Progenitor cell of endocrine pancreas (in vitro differentiated cells): ENCODE measurements around the gene RMP24. TPM values are rescaled to one million over a fixed set of nuclear protein-coding genes. Genes with fewer than 3 reads are reported as not detected.
"Not testable (repeated sequence)": the region's sequence is repeated elsewhere in the genome, so short reads cannot be mapped to it uniquely, and the experiment has no call there.

ENCODE experiments used
- DNase-seq: peaks from one replicate; pipeline ENCODE4 v3.0.0; 2021; ENCODE audit warnings: low spot score; ENCODE audit not compliant: unreplicated experiment
- H3K27ac Mint-ChIP-seq: 2 replicates; pipeline ENCODE4 v1.8.0; 2021; ENCODE audit warnings: mild to moderate bottlenecking, moderate library complexity, mixed read lengths
- H3K27me3 Mint-ChIP-seq: 2 replicates; pipeline ENCODE4 v1.8.0; 2021; ENCODE audit warnings: mixed read lengths
- H3K36me3 Mint-ChIP-seq: 2 replicates; pipeline ENCODE4 v1.8.0; 2022; ENCODE audit warnings: mixed read lengths; ENCODE audit not compliant: insufficient read depth
- H3K4me1 Mint-ChIP-seq: 2 replicates; pipeline ENCODE4 v1.8.0; 2021; ENCODE audit warnings: low read depth, mixed read lengths
- H3K4me3 Mint-ChIP-seq: 2 replicates; pipeline ENCODE4 v1.8.0; 2021; ENCODE audit warnings: low read depth, mild to moderate bottlenecking, moderate library complexity, mixed read lengths
- H3K9me3 Mint-ChIP-seq: 2 replicates; pipeline ENCODE4 v1.8.0; 2021; ENCODE audit warnings: low read depth, mixed read lengths
- microRNA-seq: library from miRNA; unstranded; fragments of <30 nt; microRNA quantifications from one replicate; pipeline ENCODE4 v1.1.0, GENCODE V29; 2020; ENCODE audit warnings: borderline number of aligned reads; ENCODE audit not compliant: unreplicated experiment
- total RNA-seq: library from RNA; stranded (reverse); gene quantifications from 2 replicates; pipeline ENCODE4 v1.2.1, GENCODE V29; 2021
- TF ChIP-seq, protein P1 (sequence below): fragments of 200-600 bp; sonication (generic); IDR thresholded peaks from one replicate; pipeline ENCODE4 v1.5.0; 2021; ENCODE audit warnings: antibody characterized with exemption, mild to moderate bottlenecking; ENCODE audit not compliant: unreplicated experiment

The RMP24 gene

DNA sequence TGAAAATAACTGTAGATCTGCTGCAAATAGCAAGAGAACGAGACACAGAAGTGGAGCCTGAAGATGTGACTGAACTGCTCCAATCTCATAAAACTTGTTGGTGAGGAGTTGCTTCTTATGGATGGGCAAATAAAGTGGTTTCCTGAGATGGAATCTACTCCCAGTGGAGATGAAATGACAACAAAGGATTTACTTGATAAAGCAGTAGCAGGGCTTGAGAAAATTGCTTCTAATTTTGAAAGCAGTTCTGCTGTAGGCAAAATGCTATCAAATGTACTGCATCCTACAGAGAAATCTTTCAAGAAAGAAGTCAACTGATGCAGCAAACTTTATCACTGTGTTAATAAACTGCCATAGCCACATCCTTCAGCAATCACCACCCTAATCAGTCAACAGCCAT lies 50.9 kb downstream of the RMP24 start:
- H3K27ac Mint-ChIP-seq = no peak overlapping the region
- no peak for DNase-seq
- TF ChIP-seq, protein P1, sequence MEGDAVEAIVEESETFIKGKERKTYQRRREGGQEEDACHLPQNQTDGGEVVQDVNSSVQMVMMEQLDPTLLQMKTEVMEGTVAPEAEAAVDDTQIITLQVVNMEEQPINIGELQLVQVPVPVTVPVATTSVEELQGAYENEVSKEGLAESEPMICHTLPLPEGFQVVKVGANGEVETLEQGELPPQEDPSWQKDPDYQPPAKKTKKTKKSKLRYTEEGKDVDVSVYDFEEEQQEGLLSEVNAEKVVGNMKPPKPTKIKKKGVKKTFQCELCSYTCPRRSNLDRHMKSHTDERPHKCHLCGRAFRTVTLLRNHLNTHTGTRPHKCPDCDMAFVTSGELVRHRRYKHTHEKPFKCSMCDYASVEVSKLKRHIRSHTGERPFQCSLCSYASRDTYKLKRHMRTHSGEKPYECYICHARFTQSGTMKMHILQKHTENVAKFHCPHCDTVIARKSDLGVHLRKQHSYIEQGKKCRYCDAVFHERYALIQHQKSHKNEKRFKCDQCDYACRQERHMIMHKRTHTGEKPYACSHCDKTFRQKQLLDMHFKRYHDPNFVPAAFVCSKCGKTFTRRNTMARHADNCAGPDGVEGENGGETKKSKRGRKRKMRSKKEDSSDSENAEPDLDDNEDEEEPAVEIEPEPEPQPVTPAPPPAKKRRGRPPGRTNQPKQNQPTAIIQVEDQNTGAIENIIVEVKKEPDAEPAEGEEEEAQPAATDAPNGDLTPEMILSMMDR = no peak
- H3K4me1 Mint-ChIP-seq = peaks cover 3% of the 10 kb centered on the region
- no peak overlapping the region for H3K4me3 Mint-ChIP-seq
- H3K27me3 Mint-ChIP-seq = no peaks in the 10 kb centered on the region
- no peaks in the 10 kb centered on the region for H3K9me3 Mint-ChIP-seq
- H3K36me3 Mint-ChIP-seq = peaks cover 24% of the 10 kb centered on the region

DNA sequence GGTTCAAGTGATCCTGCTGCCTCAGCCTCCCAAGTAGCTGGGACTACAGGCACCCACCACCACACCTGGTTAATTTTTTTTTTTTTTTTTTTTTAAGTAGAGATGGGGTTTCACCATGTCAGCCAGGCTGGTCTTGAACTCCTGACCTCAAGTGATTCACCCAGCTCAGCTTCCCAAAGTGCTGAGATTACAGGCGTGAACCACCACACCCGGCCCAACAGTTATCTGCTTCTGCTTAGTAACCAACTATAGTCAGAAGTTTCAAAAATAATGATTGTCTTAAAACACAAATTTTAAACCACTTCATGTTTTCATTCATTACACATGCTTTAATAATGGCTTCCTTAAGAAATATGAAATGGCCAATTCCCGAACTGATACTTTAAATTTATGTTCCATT lies 51.8 kb downstream of the RMP24 start:
- peaks cover 27% of the 10 kb centered on the region for H3K36me3 Mint-ChIP-seq
- not testable (repeated sequence) for H3K27ac Mint-ChIP-seq, H3K4me1 Mint-ChIP-seq, H3K4me3 Mint-ChIP-seq, DNase-seq, H3K9me3 Mint-ChIP-seq, H3K27me3 Mint-ChIP-seq

DNA sequence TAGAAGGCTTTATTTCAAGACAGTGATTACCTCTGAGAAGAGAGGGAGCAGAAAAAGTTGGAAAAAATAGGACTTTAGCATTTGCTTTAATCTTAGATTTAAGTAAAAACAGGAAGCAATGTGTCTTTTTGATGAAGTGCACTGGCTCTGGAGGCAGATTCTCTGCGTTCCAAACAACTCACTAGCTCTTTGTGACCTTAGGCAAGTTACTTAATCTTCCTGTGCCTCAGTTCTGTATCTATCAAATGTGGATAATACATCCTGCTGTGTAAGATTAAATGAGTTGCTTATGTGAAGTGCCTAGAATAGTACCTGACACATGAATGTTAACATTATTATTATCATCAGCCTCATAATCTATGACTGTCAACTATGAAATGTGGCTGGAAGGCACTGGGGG lies 52.5 kb downstream of the RMP24 start:
- H3K4me1 Mint-ChIP-seq = peaks cover 11% of the 10 kb centered on the region
- H3K27me3 Mint-ChIP-seq = no peaks in the 10 kb centered on the region
- H3K4me3 Mint-ChIP-seq = no peak overlapping the region
- no peak for DNase-seq
- peak overlapping the region; percentile 35 for H3K27ac Mint-ChIP-seq
- no peaks in the 10 kb centered on the region for H3K9me3 Mint-ChIP-seq
- peaks cover 30% of the 10 kb centered on the region for H3K36me3 Mint-ChIP-seq
- TF ChIP-seq, protein P1 = no peak

DNA sequence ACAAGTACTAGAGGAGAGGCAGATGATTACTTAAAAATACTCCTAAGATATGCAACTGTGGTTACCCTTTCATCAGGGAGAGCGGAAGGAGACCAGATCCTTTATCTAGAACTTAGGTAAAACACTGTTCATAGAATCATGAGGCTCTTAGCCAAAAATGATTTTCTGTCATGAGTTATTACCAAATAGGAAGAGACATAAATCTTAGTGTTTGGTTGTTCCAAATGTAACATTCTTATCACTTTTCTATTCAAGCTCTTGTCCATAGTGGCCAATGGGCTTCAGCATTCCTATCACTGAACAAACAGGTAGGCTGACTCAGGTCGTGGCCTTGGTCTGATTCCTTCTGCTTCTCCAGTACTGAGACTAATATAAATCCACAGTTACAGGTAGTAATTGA lies 56.4 kb downstream of the RMP24 start:
- DNase-seq = no peak
- Mint-ChIP-seq H3K27ac (peak overlapping the region; percentile 52), H3K4me1 (peaks cover 20% of the 10 kb centered on the region), H3K9me3 (no peaks in the 10 kb centered on the region), H3K36me3 (peaks cover 45% of the 10 kb centered on the region), H3K27me3 (no peaks in the 10 kb centered on the region), H3K4me3 (peak overlapping the region; percentile 17)
- TF ChIP-seq, protein P1 = no peak

Small RNA genes within 50 kb of the gene (microRNA-seq; reads per million reads assigned to microRNA genes)
- gene MIR3929 = not detected

Other genes with a start within 250 kb of the RMP24 start
- 72.4 and 75.2 TPM in 2 replicates for gene RPRD1A, start 94.9 kb downstream of the RMP24 start, total RNA-seq
- 78.1 and 80.1 TPM in 2 replicates for gene SLC39A6, start 156.7 kb downstream of the RMP24 start, total RNA-seq
- 111 TPM in 2 replicates for gene ELP2, start 157.2 kb downstream of the RMP24 start, total RNA-seq
- 2.0 and 3.0 TPM in 2 replicates for gene MOCOS, start 214.8 kb downstream of the RMP24 start, total RNA-seq